GM21528 (cell line): Measurements from ENCODE around the gene TRAPPC5.
A peak's percentile ranks its signal among the peaks of the same experiment; 100 is the strongest.
"Not testable (repeated sequence)": the region's sequence is repeated elsewhere in the genome, so short reads cannot be mapped to it uniquely, and the experiment has no call there.

Experiments
- ATAC-seq: cut with Tn5 transposase; IDR thresholded peaks from one replicate; pipeline ENCODE4 v1.9.1; 2021; ENCODE audit warnings: mild to moderate bottlenecking, moderate library complexity; ENCODE audit not compliant: unreplicated experiment, low FRiP score

TRAPPC5 gene

GRCh38 chr19:7680606-7681339 is at the start of gene TRAPPC5:
Gene TRAPPC5, plus strand, starts transcription at chr19:7680833. Its CDS starts 1,421 bp downstream, at chr19:7682254.
- ATAC-seq, result no peak

GRCh38 chr19:7631577-7631976 is 49.1 kb upstream of the TRAPPC5 start:
- ATAC-seq, result no peak

- ATAC-seq, result no peak
These were observed 48.1 kb upstream of the TRAPPC5 start for GRCh38 chr19:7632340-7633203.

- ATAC-seq, result no peak
These were observed 46.9 kb upstream of the TRAPPC5 start, which contains the start of gene PCP2 for GRCh38 chr19:7633698-7634097. Gene PCP2, minus strand, starts transcription at chr19:7633719. Its CDS starts 262 bp downstream, at chr19:7633457.

GRCh38 chr19:7635670-7636069 is 45.0 kb upstream of the TRAPPC5 start:
- ATAC-seq, result no peak

GRCh38 chr19:7636317-7636690 is 44.3 kb upstream of the TRAPPC5 start:
- ATAC-seq, result no peak

GRCh38 chr19:7636691-7637373 is 43.8 kb upstream of the TRAPPC5 start, which contains the start of gene STXBP2:
Gene STXBP2, plus strand, starts transcription at chr19:7637110. Its CDS starts 40 bp downstream, at chr19:7637150.
- peak; percentile 47 for ATAC-seq

GRCh38 chr19:7637374-7638256 is 43.0 kb upstream of the TRAPPC5 start:
- peak; percentile 25 for ATAC-seq

- no peak for ATAC-seq
These were observed 41.7 kb upstream of the TRAPPC5 start for GRCh38 chr19:7638802-7639465.

GRCh38 chr19:7639863-7640348 is 40.7 kb upstream of the TRAPPC5 start:
- no peak for ATAC-seq

- no peak for ATAC-seq
These were observed 39.8 kb upstream of the TRAPPC5 start for GRCh38 chr19:7640803-7641202.

- no peak for ATAC-seq
These were observed 39.0 kb upstream of the TRAPPC5 start for GRCh38 chr19:7641290-7642276.

GRCh38 chr19:7642295-7643030 is 38.2 kb upstream of the TRAPPC5 start:
- no peak for ATAC-seq

GRCh38 chr19:7643031-7643415 is 37.6 kb upstream of the TRAPPC5 start:
- no peak for ATAC-seq

GRCh38 chr19:7643629-7644549 is 36.7 kb upstream of the TRAPPC5 start:
- not testable (repeated sequence) for ATAC-seq

GRCh38 chr19:7644550-7644877 is 36.1 kb upstream of the TRAPPC5 start:
- ATAC-seq, result no peak
